A673 (cell line): Measurements from ENCODE around the gene ZNF496.

Experiments used
- CTCF ChIP-seq: fragments of 300-800, 200-600 bp; sonication (generic); conservative IDR thresholded peaks from 2 replicates; pipeline ENCODE4 v1.5.1; 2017; ENCODE audit warnings: low read depth, mild to moderate bottlenecking, antibody characterized with exemption, low read length, moderate library complexity, mixed read lengths
- EZH2 ChIP-seq: fragments of 200-600 bp; sonication (generic); IDR thresholded peaks from 2 replicates; pipeline ENCODE4 v1.6.1; 2017; ENCODE audit warnings: borderline replicate concordance, low read depth, mild to moderate bottlenecking, mixed read lengths, antibody characterized with exemption, low read length; ENCODE audit not compliant: poor library complexity, severe bottlenecking

DNA sequence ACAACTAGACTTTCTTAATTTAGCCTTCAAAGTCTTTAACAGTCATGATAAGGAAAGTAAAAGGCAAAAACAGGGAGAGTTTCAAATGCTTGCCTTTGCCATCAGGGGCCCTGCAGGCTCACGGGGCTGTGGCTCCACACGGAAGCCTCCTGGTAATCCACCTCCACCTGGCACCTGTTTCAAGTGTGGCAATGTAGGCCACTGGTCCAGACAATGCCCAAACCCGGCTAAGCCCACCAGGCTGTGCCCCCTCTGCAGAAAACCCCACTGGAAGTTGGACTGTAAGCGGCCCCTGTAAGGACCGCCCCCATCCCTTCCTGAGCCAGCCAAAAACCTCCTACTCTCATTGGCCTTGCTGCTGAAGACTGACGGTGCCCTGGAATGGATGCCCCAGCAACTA, 43.3 kb downstream of the ZNF496 start:
- TF ChIP-seq CTCF (no peak), EZH2 (no peak)
